ENCODE measurements around the gene ULBP2.

The ULBP2 gene

DNA sequence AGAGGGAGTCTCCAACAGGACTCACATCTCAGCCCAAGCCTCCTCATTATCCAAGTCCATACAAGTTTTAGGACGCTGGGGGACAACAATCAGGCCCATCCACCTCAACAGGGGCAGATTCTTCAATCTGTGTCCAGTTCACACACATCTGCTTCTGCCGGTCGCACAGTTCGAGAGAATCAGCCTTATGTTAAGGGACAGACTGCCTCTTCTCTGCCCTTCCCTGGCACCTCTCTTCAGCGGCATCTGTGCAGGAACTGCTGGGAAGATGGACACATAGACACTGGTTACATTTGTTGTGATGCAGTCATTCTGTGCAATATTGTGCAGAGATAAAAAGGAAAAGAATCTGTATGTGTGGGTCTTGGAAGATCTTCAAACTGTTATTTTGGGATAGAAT is 43.0 kb downstream of the ULBP2 start:
- Histone ChIP-seq H3K27ac (no peak overlapping the region), H3K27me3 (ENCODE audit: insufficient read depth, low read depth, severe bottlenecking) (peaks cover 76% of the 10 kb centered on the region), H3K9me3 (ENCODE audit: severe bottlenecking) (peaks cover 2% of the 10 kb centered on the region), H3K36me3 (no peaks in the 10 kb centered on the region), H3K4me3 (ENCODE audit: low read depth, low read length) (no peak overlapping the region)
- DNase-seq, result no peak
- TF ChIP-seq, protein P1, sequence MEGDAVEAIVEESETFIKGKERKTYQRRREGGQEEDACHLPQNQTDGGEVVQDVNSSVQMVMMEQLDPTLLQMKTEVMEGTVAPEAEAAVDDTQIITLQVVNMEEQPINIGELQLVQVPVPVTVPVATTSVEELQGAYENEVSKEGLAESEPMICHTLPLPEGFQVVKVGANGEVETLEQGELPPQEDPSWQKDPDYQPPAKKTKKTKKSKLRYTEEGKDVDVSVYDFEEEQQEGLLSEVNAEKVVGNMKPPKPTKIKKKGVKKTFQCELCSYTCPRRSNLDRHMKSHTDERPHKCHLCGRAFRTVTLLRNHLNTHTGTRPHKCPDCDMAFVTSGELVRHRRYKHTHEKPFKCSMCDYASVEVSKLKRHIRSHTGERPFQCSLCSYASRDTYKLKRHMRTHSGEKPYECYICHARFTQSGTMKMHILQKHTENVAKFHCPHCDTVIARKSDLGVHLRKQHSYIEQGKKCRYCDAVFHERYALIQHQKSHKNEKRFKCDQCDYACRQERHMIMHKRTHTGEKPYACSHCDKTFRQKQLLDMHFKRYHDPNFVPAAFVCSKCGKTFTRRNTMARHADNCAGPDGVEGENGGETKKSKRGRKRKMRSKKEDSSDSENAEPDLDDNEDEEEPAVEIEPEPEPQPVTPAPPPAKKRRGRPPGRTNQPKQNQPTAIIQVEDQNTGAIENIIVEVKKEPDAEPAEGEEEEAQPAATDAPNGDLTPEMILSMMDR (IDR thresholded peaks at IDR 0.05; ENCODE audit: low read depth, low read length), result no peak

DNA sequence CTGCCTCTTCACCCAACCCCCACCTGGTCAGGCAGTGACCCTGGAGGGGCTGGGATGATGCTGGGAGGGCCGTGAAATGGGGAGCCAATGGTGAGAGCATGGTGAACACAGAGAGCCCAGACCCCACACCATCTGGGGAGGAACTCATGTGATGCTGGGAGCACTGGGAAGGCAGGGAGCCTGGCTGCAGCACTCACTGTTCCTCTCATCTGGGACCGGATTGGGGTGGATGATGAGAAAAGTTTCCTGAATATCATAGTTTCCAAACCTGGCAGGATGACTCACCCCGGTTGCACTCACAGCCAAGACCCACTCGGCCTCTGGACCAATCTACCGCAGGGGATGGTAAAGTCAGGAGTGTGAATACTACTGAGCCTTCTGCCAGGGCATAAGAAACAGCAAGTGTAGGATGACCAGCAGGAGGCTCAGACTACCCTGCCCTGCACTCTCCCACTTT is 43.7 kb downstream of the ULBP2 start:
- no peak for DNase-seq
- no peak overlapping the region for H3K27ac ChIP-seq
- H3K36me3 ChIP-seq, result no peaks in the 10 kb centered on the region
- H3K27me3 ChIP-seq (ENCODE audit: insufficient read depth, low read depth, severe bottlenecking), result peaks cover 78% of the 10 kb centered on the region
- no peak overlapping the region for H3K4me3 ChIP-seq (ENCODE audit: low read depth, low read length)
- peaks cover 2% of the 10 kb centered on the region for H3K9me3 ChIP-seq (ENCODE audit: severe bottlenecking)
- TF ChIP-seq, protein P1 (IDR thresholded peaks at IDR 0.05; ENCODE audit: low read depth, low read length), result no peak

DNA sequence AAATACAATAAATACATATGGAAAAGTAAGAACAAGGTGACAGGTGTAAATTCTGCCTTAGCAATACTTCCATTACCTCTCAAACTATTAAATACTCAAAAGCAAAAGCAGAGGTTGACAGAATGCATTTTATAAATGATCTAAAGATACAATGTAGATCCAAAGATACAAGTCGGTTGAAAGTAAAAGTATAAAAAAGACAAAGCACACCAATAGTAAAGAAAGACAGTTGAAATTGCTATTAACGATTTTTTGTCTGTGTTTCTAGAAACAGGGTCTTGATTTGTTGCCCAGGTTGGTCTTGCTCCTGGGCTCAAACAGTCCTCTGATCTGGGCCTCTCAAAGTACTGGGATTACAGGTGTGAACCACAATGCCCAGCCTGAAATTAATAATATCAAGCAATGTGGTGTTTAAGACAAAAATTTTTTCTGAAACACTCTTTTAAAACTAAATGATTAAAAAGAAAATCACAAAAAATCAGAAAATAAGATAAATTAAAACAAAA is 45.8 kb downstream of the ULBP2 start:
- TF ChIP-seq, protein P1 (IDR thresholded peaks at IDR 0.05; ENCODE audit: low read depth, low read length), result no peak
- no peak for DNase-seq
- Histone ChIP-seq H3K9me3 (ENCODE audit: severe bottlenecking) (peaks cover 2% of the 10 kb centered on the region), H3K36me3 (no peaks in the 10 kb centered on the region), H3K27me3 (ENCODE audit: insufficient read depth, low read depth, severe bottlenecking) (peaks cover 80% of the 10 kb centered on the region), H3K27ac (no peak overlapping the region), H3K4me3 (ENCODE audit: low read depth, low read length) (no peak overlapping the region)

DNA sequence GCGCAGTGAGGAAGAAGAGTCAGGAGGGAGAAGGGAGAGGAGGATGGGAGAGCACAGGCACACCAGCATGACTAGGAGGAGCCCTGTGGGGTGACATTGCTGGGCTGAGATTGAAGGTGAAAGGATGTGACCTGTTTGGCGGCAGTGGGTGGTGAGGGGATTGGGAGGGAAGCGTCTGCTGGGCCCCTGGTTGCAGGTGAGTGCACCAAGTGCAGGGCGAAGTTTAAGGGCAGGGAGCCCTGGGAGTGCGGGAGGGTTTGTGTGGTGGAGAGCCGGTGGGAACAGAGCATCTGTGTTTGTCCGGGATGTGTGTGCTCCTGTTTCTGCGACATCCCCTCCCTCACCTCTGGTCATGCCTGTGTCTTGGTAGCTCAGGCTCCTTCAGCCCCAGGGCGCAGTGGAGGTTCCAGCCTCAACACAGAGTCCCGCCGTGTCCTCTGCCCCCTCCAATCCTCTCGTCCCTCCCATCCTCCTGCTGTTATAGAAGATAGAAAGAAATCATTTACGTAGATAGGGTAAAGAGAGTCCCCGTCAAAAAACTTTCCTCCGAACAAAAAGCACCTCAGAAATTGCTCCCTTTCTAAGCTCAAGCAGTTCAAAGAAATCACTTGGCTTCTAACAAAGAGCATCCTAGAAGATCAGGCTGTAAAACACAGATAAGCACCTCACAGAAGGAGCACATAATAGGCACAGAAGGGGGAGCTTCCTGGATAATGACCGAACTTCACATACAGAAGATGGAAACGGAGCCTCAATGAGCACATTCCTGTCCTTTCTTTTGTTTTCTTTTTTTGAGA is 46.9 kb downstream of the ULBP2 start:
- no peak for DNase-seq
- H3K27ac ChIP-seq, result no peak overlapping the region
- TF ChIP-seq, protein P1 (IDR thresholded peaks at IDR 0.05; ENCODE audit: low read depth, low read length), result no peak
- H3K36me3 ChIP-seq, result no peaks in the 10 kb centered on the region
- H3K4me3 ChIP-seq (ENCODE audit: low read depth, low read length), result no peak overlapping the region
- H3K27me3 ChIP-seq (ENCODE audit: insufficient read depth, low read depth, severe bottlenecking), result peaks cover 77% of the 10 kb centered on the region
- H3K9me3 ChIP-seq (ENCODE audit: severe bottlenecking), result peaks cover 2% of the 10 kb centered on the region

DNA sequence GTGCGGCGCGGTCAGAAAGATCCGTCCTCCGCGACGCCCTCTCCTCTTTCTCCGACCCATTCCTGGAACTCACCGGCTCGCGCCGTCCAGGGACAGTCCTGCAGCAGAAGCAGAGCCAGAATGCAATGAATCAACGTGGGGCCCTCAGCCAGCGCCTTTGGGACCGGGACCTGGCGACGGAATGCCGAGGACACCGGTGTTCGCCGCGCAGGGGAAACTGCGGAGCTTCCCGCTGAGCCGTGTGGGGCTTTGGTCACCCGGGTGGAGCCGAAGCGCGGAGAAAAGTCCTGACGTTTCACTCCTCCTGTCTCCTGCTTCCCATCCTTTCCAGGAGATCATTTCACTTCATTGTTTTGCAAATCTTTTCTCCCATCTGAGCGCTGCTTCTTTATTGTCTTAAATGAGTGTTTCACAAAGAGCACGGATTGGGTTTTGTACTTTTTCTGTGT is 48.4 kb downstream of the ULBP2 start:
- no peak for DNase-seq
- H3K27ac ChIP-seq, result no peak overlapping the region
- TF ChIP-seq, protein P1 (IDR thresholded peaks at IDR 0.05; ENCODE audit: low read depth, low read length), result no peak
- H3K4me3 ChIP-seq (ENCODE audit: low read depth, low read length), result peak overlapping the region; percentile 41
- peaks cover 2% of the 10 kb centered on the region for H3K9me3 ChIP-seq (ENCODE audit: severe bottlenecking)
- H3K36me3 ChIP-seq, result no peaks in the 10 kb centered on the region
- peaks cover 70% of the 10 kb centered on the region for H3K27me3 ChIP-seq (ENCODE audit: insufficient read depth, low read depth, severe bottlenecking)
